NCI-H345 (cell line): ENCODE data around the gene SLIT1.

Source experiments
- DNase-seq: peaks from one replicate; lab custom pipeline; 2025; lab: John Stamatoyannopoulos, UW

The SLIT1 gene

GRCh38 chr10:97200616-97201015 lies 14.9 kb upstream of the SLIT1 start:
- DNase-seq = no peak

- DNase-seq = no peak
These were observed 13.4 kb upstream of the SLIT1 start for GRCh38 chr10:97199152-97199551.

GRCh38 chr10:97197030-97197500 lies 11.3 kb upstream of the SLIT1 start:
- DNase-seq = no peak

GRCh38 chr10:97196223-97197029 lies 10.7 kb upstream of the SLIT1 start:
- DNase-seq = peak; percentile 70

- no peak for DNase-seq
These were observed 10.0 kb upstream of the SLIT1 start for GRCh38 chr10:97195706-97196222.

GRCh38 chr10:97192952-97193435 lies 7.2 kb upstream of the SLIT1 start:
- DNase-seq = no peak

GRCh38 chr10:97190450-97190849 lies 4.7 kb upstream of the SLIT1 start:
- no peak for DNase-seq

- peak; percentile 52 for DNase-seq
These were observed 2.5 kb upstream of the SLIT1 start for GRCh38 chr10:97188261-97188711.

GRCh38 chr10:97186911-97187310 lies 1.2 kb upstream of the SLIT1 start:
- no peak for DNase-seq

GRCh38 chr10:97184971-97185325 lies 811 bp downstream of the SLIT1 start:
- no peak for DNase-seq

- no peak for DNase-seq
These were observed 2.4 kb downstream of the SLIT1 start for GRCh38 chr10:97183314-97183713.

- DNase-seq = no peak
These were observed 3.3 kb downstream of the SLIT1 start for GRCh38 chr10:97182288-97182990.

GRCh38 chr10:97180986-97181385 lies 4.8 kb downstream of the SLIT1 start:
- DNase-seq = no peak

GRCh38 chr10:97180363-97180755 lies 5.4 kb downstream of the SLIT1 start:
- no peak for DNase-seq

GRCh38 chr10:97179731-97180362 lies 5.9 kb downstream of the SLIT1 start:
- peak; percentile 51 for DNase-seq

GRCh38 chr10:97179311-97179710 lies 6.4 kb downstream of the SLIT1 start:
- DNase-seq = no peak

GRCh38 chr10:97178074-97178473 lies 7.7 kb downstream of the SLIT1 start:
- DNase-seq = no peak

GRCh38 chr10:97176226-97176625 lies 9.5 kb downstream of the SLIT1 start:
- DNase-seq = no peak

GRCh38 chr10:97175586-97175985 lies 10.2 kb downstream of the SLIT1 start:
- no peak for DNase-seq

GRCh38 chr10:97174941-97175340 lies 10.8 kb downstream of the SLIT1 start:
- no peak for DNase-seq

GRCh38 chr10:97174276-97174775 lies 11.4 kb downstream of the SLIT1 start:
- no peak for DNase-seq

- no peak for DNase-seq
These were observed 12.7 kb downstream of the SLIT1 start for GRCh38 chr10:97173036-97173435.
